Activated CD4-positive, alpha-beta memory T cell treated with anti-CD3 and anti-CD28 coated beads for 36 hours (primary cell): ENCODE data around the gene USP33. TPM values are rescaled to one million over a fixed set of nuclear protein-coding genes. Genes with fewer than 3 reads are reported as not detected.
A peak's percentile ranks its signal among the peaks of the same experiment; 100 is the strongest.
"Not testable (repeated sequence)": the region's sequence is repeated elsewhere in the genome, so short reads cannot be mapped to it uniquely, and the experiment has no call there.

Source experiments
- CTCF ChIA-PET: fragments of 350-600 bp; sonication (Branson Sonifier 250); formaldehyde crosslinking; loops from one replicate; lab custom pipeline; 2021; ENCODE audit warnings: antibody characterized with exemption, inconsistent platforms; lab: Charles Lee
- POLR2A ChIA-PET: fragments of 350-600 bp; sonication (Branson Sonifier 250); formaldehyde crosslinking; loops from one replicate; lab custom pipeline; 2021; ENCODE audit warnings: antibody characterized with exemption; lab: Charles Lee
- DNase-seq: peaks from one replicate; pipeline ENCODE4 v3.0.0-alpha.2; 2020
- H3K27ac Mint-ChIP-seq: one replicate; pipeline ENCODE4 v1.8.0; 2021; ENCODE audit warnings: mixed read lengths
- H3K27me3 Mint-ChIP-seq: one replicate; pipeline ENCODE4 v1.8.0; 2021; ENCODE audit warnings: mixed read lengths
- H3K36me3 Mint-ChIP-seq: one replicate; pipeline ENCODE4 v1.8.0; 2021; ENCODE audit warnings: mixed read lengths
- H3K4me1 Mint-ChIP-seq: one replicate; pipeline ENCODE4 v1.8.0; 2021; ENCODE audit warnings: low read depth, mixed read lengths
- H3K4me3 Mint-ChIP-seq: one replicate; pipeline ENCODE4 v1.8.0; 2021; ENCODE audit warnings: mild to moderate bottlenecking, mixed read lengths
- H3K9me3 Mint-ChIP-seq: one replicate; pipeline ENCODE4 v1.8.0; 2021; ENCODE audit warnings: mixed read lengths
- intact Hi-C: fragments of 100-400 bp; cut with micrococcal nuclease; formaldehyde crosslinking; loops from one replicate; pipeline ENCODE4 v1.15.1; 2023
- total RNA-seq, 2 experiments: library from RNA; stranded (reverse); gene quantifications; one replicate each; pipeline ENCODE4 v1.2.3, GENCODE V29; 2021

The USP33 gene
- total RNA-seq: 10 to 100 TPM; 37.7 to 41.0 TPM

- intact Hi-C loops: loop anchor here (1.0 to 10.0 kb wide), 5 partner anchors 20 to 863 kb away; partner anchors contain the start of genes IFI44L, MIGA1, PIGK and ZZZ3
- CTCF ChIA-PET: interaction anchor here (0.7 to 1.4 kb wide), 3 partner anchors 13 to 77 kb away, joined by 3 read pairs; partner anchors contain the start of genes MIGA1 and ZZZ3
- POLR2A ChIA-PET: interaction anchor here (0.6 to 2.1 kb wide), 4 partner anchors 20 to 245 kb away, joined by 3 to 7 read pairs (median 4); partner anchors contain the start of genes DNAJB4 and MIGA1
Observed at GRCh38 chr1:77759071-77760028, at the start of gene USP33. Gene USP33 (minus strand): TSS chr1:77759852. CDS start chr1:77741697, 18,155 bp downstream.

GRCh38 chr1:77803371-77803770 is 43.7 kb upstream of the USP33 start:
- Mint-ChIP-seq H3K4me1 (no peaks in the 10 kb centered on the region), H3K9me3 (no peaks in the 10 kb centered on the region), H3K27me3 (no peaks in the 10 kb centered on the region), H3K27ac (no peak overlapping the region), H3K36me3 (peaks cover 18% of the 10 kb centered on the region), H3K4me3 (no peak overlapping the region)
- ChIA-PET CTCF (no interaction called here), POLR2A (no interaction called here)
- DNase-seq: no peak
- intact Hi-C loops: no loop called here

More at GRCh38 chr1:77759071-77760028, at the start of gene USP33:
- Mint-ChIP-seq H3K27me3 (no peaks in the 10 kb centered on the region), H3K9me3 (no peaks in the 10 kb centered on the region), H3K4me1 (peaks cover 47% of the 10 kb centered on the region), H3K36me3 (peaks cover 6% of the 10 kb centered on the region), H3K27ac (peak within 1 kb of the TSS; percentile 94), H3K4me3 (peak within 1 kb of the TSS; percentile 96)
- peak; percentile 95 for DNase-seq

- H3K27me3 Mint-ChIP-seq: no peaks in the 10 kb centered on the region
- POLR2A ChIA-PET: no interaction called here
Observed at GRCh38 chr1:77802026-77802425, 42.4 kb upstream of the USP33 start.

GRCh38 chr1:77797991-77798390 is 38.3 kb upstream of the USP33 start:
- Mint-ChIP-seq H3K27me3 (no peaks in the 10 kb centered on the region), H3K4me1 (peaks cover 7% of the 10 kb centered on the region), H3K9me3 (no peaks in the 10 kb centered on the region), H3K36me3 (peaks cover 13% of the 10 kb centered on the region), H3K27ac (no peak overlapping the region), H3K4me3 (no peak overlapping the region)
- DNase-seq: no peak
- CTCF ChIA-PET: no interaction called here
- intact Hi-C loops: no loop called here
- POLR2A ChIA-PET: no interaction called here

More at GRCh38 chr1:77802026-77802425, 42.4 kb upstream of the USP33 start:
- H3K4me3 Mint-ChIP-seq: no peak overlapping the region
- CTCF ChIA-PET: no interaction called here
- intact Hi-C loops: no loop called here
- H3K9me3 Mint-ChIP-seq: no peaks in the 10 kb centered on the region
- H3K4me1 Mint-ChIP-seq: peaks cover 2% of the 10 kb centered on the region
- H3K36me3 Mint-ChIP-seq: peaks cover 16% of the 10 kb centered on the region
- DNase-seq: no peak
- H3K27ac Mint-ChIP-seq: no peak overlapping the region

GRCh38 chr1:77796695-77797405 is 37.2 kb upstream of the USP33 start:
- Mint-ChIP-seq H3K27ac (no peak overlapping the region), H3K9me3 (no peaks in the 10 kb centered on the region), H3K36me3 (peaks cover 15% of the 10 kb centered on the region), H3K4me3 (no peak overlapping the region), H3K4me1 (peaks cover 12% of the 10 kb centered on the region), H3K27me3 (no peaks in the 10 kb centered on the region)
- DNase-seq: no peak
- POLR2A ChIA-PET: no interaction called here
- CTCF ChIA-PET: no interaction called here
- intact Hi-C loops: no loop called here

- intact Hi-C loops: no loop called here
- no peaks in the 10 kb centered on the region for H3K9me3 Mint-ChIP-seq
- no peak overlapping the region for H3K4me3 Mint-ChIP-seq
- H3K27ac Mint-ChIP-seq: no peak overlapping the region
- no peak for DNase-seq
- H3K27me3 Mint-ChIP-seq: no peaks in the 10 kb centered on the region
- H3K36me3 Mint-ChIP-seq: peaks cover 13% of the 10 kb centered on the region
- CTCF ChIA-PET: interaction anchor here (0.6 kb wide), 1 partner anchor 261 kb away, joined by 3 read pairs; no protein-coding TSS in a partner anchor
- peaks cover 13% of the 10 kb centered on the region for H3K4me1 Mint-ChIP-seq
- POLR2A ChIA-PET: no interaction called here
Observed at GRCh38 chr1:77794550-77794949, 34.9 kb upstream of the USP33 start.

GRCh38 chr1:77786093-77786741 is 26.6 kb upstream of the USP33 start:
- intact Hi-C loops, H3K27me3 Mint-ChIP-seq, H3K4me3 Mint-ChIP-seq, POLR2A ChIA-PET, H3K27ac Mint-ChIP-seq, DNase-seq, CTCF ChIA-PET: not testable (repeated sequence)
- Mint-ChIP-seq H3K9me3 (peaks cover 13% of the 10 kb centered on the region), H3K36me3 (peaks cover 43% of the 10 kb centered on the region), H3K4me1 (peaks cover 14% of the 10 kb centered on the region)

GRCh38 chr1:77783141-77783540 is 23.5 kb upstream of the USP33 start:
- ChIA-PET POLR2A (no interaction called here), CTCF (interaction anchor here (0.6 kb wide), 1 partner anchor 389 kb away, joined by 3 read pairs; no protein-coding TSS in a partner anchor)
- intact Hi-C loops: no loop called here
- no peak overlapping the region for H3K27ac Mint-ChIP-seq
- H3K4me1 Mint-ChIP-seq: peaks cover 34% of the 10 kb centered on the region
- peaks cover 13% of the 10 kb centered on the region for H3K9me3 Mint-ChIP-seq
- DNase-seq: no peak
- H3K27me3 Mint-ChIP-seq: no peaks in the 10 kb centered on the region
- H3K4me3 Mint-ChIP-seq: no peak overlapping the region
- H3K36me3 Mint-ChIP-seq: peaks cover 37% of the 10 kb centered on the region

- Mint-ChIP-seq H3K36me3 (peaks cover 29% of the 10 kb centered on the region), H3K9me3 (peaks cover 8% of the 10 kb centered on the region), H3K4me1 (peaks cover 34% of the 10 kb centered on the region), H3K27ac (no peak overlapping the region), H3K4me3 (no peak overlapping the region), H3K27me3 (no peaks in the 10 kb centered on the region)
- ChIA-PET CTCF (interaction anchor here (1.4 kb wide), 1 partner anchor 99 kb away, joined by 3 read pairs; the partner anchor contains the start of gene ZZZ3), POLR2A (no interaction called here)
- intact Hi-C loops: no loop called here
- no peak for DNase-seq
Observed at GRCh38 chr1:77781683-77782082, 22.0 kb upstream of the USP33 start.

- Mint-ChIP-seq H3K9me3 (no peaks in the 10 kb centered on the region), H3K27me3 (no peaks in the 10 kb centered on the region), H3K4me3 (peak within 1 kb of the TSS; percentile 87), H3K27ac (peak within 1 kb of the TSS; percentile 80), H3K4me1 (peaks cover 34% of the 10 kb centered on the region), H3K36me3 (peaks cover 10% of the 10 kb centered on the region)
- CTCF ChIA-PET: interaction anchor here (1.3 kb wide), 1 partner anchor 21 kb away, joined by 3 read pairs; the partner anchor contains the start of gene USP33
- peak; percentile 90 for DNase-seq
- intact Hi-C loops: loop anchor here (1.0 kb wide), 3 partner anchors 20 to 199 kb away; partner anchors contain the start of gene USP33
- POLR2A ChIA-PET: interaction anchor here (0.7 to 1.5 kb wide), 4 partner anchors 12 to 225 kb away, joined by 4 to 9 read pairs (median 6); partner anchors contain the start of genes DNAJB4 and ZZZ3
Observed at GRCh38 chr1:77779529-77780281, 20.1 kb upstream of the USP33 start, which contains the start of gene MIGA1. Gene MIGA1 (plus strand): TSS chr1:77779649. CDS start chr1:77783253, 3,604 bp downstream.
